Astrocyte (in vitro differentiated cells and primary cell): ENCODE results near the gene LZTFL1.

Source experiments
- EZH2 ChIP-seq: IDR thresholded peaks from 2 replicates; pipeline ENCODE4 v1.6.1; 2012; ENCODE audit warnings: mild to moderate bottlenecking, low read length, inconsistent platforms; ENCODE audit not compliant: insufficient read depth
- TF ChIP-seq, protein P1 (sequence below): IDR thresholded peaks from 2 replicates; pipeline ENCODE4 v1.5.1; 2011; ENCODE audit warnings: low read depth, mild to moderate bottlenecking, inconsistent platforms, low read length, moderate library complexity; ENCODE audit not compliant: insufficient read depth

DNA sequence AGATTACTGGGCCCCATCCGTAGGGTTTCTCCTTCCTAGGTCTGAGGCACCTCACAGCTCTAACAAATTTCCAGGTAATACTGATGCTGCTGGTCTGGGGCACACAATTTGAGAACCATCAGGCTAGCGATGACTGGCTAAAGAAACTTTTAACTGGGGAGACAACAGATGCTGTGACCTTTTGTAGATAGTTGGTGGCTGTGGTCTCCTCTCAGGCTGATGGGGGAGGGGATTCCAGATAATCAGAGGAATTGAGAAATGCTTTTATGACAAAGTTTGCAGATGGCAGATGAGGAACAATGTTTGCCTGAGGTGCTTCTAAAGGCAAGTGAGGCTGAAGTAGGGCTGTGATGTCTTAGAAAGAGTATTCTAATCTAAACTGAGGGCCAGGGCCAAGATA lies 30.6 kb upstream of the LZTFL1 start:
- TF ChIP-seq, protein P1, sequence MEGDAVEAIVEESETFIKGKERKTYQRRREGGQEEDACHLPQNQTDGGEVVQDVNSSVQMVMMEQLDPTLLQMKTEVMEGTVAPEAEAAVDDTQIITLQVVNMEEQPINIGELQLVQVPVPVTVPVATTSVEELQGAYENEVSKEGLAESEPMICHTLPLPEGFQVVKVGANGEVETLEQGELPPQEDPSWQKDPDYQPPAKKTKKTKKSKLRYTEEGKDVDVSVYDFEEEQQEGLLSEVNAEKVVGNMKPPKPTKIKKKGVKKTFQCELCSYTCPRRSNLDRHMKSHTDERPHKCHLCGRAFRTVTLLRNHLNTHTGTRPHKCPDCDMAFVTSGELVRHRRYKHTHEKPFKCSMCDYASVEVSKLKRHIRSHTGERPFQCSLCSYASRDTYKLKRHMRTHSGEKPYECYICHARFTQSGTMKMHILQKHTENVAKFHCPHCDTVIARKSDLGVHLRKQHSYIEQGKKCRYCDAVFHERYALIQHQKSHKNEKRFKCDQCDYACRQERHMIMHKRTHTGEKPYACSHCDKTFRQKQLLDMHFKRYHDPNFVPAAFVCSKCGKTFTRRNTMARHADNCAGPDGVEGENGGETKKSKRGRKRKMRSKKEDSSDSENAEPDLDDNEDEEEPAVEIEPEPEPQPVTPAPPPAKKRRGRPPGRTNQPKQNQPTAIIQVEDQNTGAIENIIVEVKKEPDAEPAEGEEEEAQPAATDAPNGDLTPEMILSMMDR: no peak
- TF ChIP-seq EZH2: no peak
